Urinary bladder (tissue), 4 donors: ENCODE measurements around the gene LCN10. TPM values are rescaled to one million over a fixed set of nuclear protein-coding genes. Genes with fewer than 3 reads are reported as not detected.
A peak's percentile ranks its signal among the peaks of the same experiment; 100 is the strongest.
"Not testable (repeated sequence)": the region's sequence is repeated elsewhere in the genome, so short reads cannot be mapped to it uniquely, and the experiment has no call there.

ENCODE experiments used
- DNase-seq: peaks from one replicate; pipeline ENCODE4 v3.0.0-alpha.2; 2015; ENCODE audit errors: extremely low spot score
- H3K27ac ChIP-seq: one replicate; pipeline ENCODE4 v1.5.1; 2013; ENCODE audit warnings: low read depth, mild to moderate bottlenecking, moderate library complexity
- H3K36me3 ChIP-seq: one replicate; pipeline ENCODE4 v1.6.1; 2013; ENCODE audit warnings: mild to moderate bottlenecking, moderate library complexity; ENCODE audit not compliant: insufficient read depth
- H3K4me1 ChIP-seq: one replicate; pipeline ENCODE4 v1.6.1; 2013; ENCODE audit warnings: mild to moderate bottlenecking, moderate library complexity; ENCODE audit not compliant: insufficient read depth
- H3K4me3 ChIP-seq: one replicate; pipeline ENCODE4 v1.5.1; 2013; ENCODE audit warnings: low read depth, low read length
- WGBS: extraction: QIAGEN DNeasy Blood & Tissue Kit; methylation state at CpG from one replicate; pipeline ENCODE4 v1.1.7; 2013; 5-methylcytosine and 5-hydroxymethylcytosine counted together
- polyA plus RNA-seq: library from polyadenylated mRNA; stranded (reverse); fragments of 200-250 nt; gene quantifications from one replicate; pipeline ENCODE4 v1.2.3, GENCODE V29; 2013
- total RNA-seq: library from RNA; depleted of rRNA; stranded (reverse); fragments of >200 nt; gene quantifications from one replicate; pipeline ENCODE4 v1.2.3, GENCODE V29; 2014
- donor health status: healthy with polysubstance abuse.
- donor health status: healthy.

LCN10 gene
- not detected for total RNA-seq
- polyA plus RNA-seq: 11.3 TPM

DNA sequence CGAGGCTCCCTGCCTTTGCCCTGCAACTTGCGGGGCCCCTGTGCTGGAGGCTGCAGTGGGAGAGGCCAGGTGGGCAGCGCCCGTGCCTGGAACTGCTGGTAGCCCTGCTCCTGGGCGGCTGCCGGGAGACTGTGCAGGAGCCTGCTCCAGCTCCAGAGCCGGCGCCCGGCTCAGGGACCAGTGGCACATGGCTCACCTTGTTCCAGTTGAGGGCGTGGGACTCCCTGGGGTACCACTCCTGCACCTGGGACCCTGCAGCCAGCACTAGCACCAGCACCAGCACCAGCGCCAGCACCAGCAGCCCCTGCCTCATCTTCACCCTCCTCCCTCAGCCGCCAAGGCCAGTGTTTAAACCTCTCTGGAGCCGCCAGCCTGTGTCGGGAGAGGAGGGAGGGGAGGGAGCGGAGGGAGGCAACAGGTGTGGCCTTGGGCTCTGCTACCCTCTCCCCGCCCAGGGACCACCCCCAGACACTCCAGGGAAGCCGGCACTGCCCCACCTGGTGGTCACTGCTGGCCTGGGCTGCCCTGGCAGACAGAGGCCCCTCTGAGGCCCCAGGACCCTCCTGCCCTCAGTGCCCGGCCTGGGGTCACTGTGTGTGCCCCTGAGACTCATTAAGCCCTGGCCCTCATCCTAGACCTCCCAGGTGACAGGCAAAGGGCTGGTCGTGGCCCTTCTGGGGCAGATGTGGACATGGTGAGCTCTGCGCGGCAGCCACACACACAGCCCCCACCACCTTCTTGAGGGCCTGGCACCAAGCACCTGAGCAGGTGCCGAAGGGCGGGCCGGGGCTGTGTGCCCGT, at the start of gene LCN10:
LCN10 (minus strand) TSS at position 350 of the 801 bp plus-strand sequence; CDS start at position 313, 37 bp downstream.
- DNase-seq: no peak
- 44% methylated on average over 25 of the region's 25 CpGs for WGBS
- Histone ChIP-seq H3K4me3 (no peak within 1 kb of the TSS), H3K27ac (no peak within 1 kb of the TSS), H3K4me1 (no peaks in the 10 kb centered on the region), H3K36me3 (no peaks in the 10 kb centered on the region)

- no peak for DNase-seq
- WGBS: 3% methylated on average over 29 of the region's 29 CpGs
- Histone ChIP-seq H3K4me3 (peak overlapping the region; percentile 65), H3K4me1 (no peaks in the 10 kb centered on the region), H3K36me3 (no peaks in the 10 kb centered on the region), H3K27ac (peak overlapping the region; percentile 93)
Observed at GRCh38 chr9:136791516-136792276, 49.0 kb upstream of the LCN10 start.

- no peaks in the 10 kb centered on the region for H3K4me1 ChIP-seq
- DNase-seq: peak; percentile 96
- H3K36me3 ChIP-seq: no peaks in the 10 kb centered on the region
- WGBS: 2% methylated on average over 70 of the region's 70 CpGs
- peak within 1 kb of the TSS; percentile 93 for H3K27ac ChIP-seq
- H3K4me3 ChIP-seq: peak within 1 kb of the TSS; percentile 65
Observed at GRCh38 chr9:136790640-136791515, 48.1 kb upstream of the LCN10 start, which contains the start of gene TMEM141. Gene TMEM141, plus strand, starts transcription at chr9:136791344. Its CDS starts 27 bp downstream, at chr9:136791371.

GRCh38 chr9:136789523-136789937, 46.8 kb upstream of the LCN10 start:
- Histone ChIP-seq H3K4me1 (no peaks in the 10 kb centered on the region), H3K36me3 (no peaks in the 10 kb centered on the region), H3K27ac (no peak overlapping the region), H3K4me3 (no peak overlapping the region)
- whole genome bisulfite sequencing: 65% methylated on average over 3 of the region's 3 CpGs
- no peak for DNase-seq

GRCh38 chr9:136788644-136789522, 46.1 kb upstream of the LCN10 start:
- WGBS: 50% methylated on average over 27 of the region's 27 CpGs
- not testable (repeated sequence) for DNase-seq, H3K36me3 ChIP-seq, H3K27ac ChIP-seq, H3K4me3 ChIP-seq, H3K4me1 ChIP-seq

- H3K27ac ChIP-seq: no peak overlapping the region
- no peaks in the 10 kb centered on the region for H3K36me3 ChIP-seq
- no peak overlapping the region for H3K4me3 ChIP-seq
- no peak for DNase-seq
- WGBS: 15% methylated on average over 21 of the region's 21 CpGs
- no peaks in the 10 kb centered on the region for H3K4me1 ChIP-seq
Observed at GRCh38 chr9:136787690-136788400, 45.1 kb upstream of the LCN10 start.

DNA sequence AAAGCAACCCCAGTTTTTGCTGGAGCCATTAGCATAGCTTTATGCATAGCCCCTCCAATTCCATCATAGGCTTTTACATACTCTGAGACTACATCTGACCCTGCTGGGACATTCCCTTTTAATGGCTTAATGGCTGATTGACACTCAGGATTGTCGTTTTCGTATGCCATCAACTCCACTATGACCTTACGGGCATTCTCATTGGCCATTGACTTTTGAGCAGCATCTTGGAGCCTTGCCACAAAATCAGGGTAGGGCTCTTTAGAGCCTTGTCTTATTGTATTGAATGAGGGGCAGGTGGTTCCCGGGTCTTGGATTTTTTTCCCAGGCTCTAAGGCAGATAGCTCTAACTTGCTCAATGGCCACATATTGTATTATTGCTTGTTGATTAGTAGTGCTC, 44.2 kb upstream of the LCN10 start:
- not testable (repeated sequence) for H3K4me3 ChIP-seq

DNA sequence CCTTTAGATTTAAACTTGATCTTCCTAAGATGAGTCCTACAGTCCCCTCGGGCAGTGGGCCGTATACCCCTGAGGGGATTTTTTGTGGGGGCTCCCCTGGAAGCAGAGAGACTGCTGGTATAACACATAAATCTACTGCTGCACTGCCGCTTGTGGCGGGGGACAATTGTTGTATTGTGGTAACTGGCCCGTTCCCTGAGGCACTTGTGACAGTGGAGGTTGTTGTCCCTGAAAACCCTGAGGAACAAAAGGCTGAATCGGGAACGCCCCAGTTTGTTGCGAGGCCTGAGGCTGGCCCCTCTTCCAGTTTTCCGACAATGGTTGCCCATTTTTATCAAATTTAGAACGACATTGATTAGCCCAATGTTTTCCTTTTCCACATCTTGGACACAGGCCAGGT, 43.7 kb upstream of the LCN10 start:
- Histone ChIP-seq H3K4me1 (no peaks in the 10 kb centered on the region), H3K4me3 (no peak overlapping the region), H3K27ac (no peak overlapping the region), H3K36me3 (no peaks in the 10 kb centered on the region)
- WGBS: 70% methylated on average over 10 of the region's 10 CpGs
- no peak for DNase-seq

More for the DNA sequence above, 44.2 kb upstream of the LCN10 start:
- 37% methylated on average over 4 of the region's 4 CpGs for WGBS
- H3K36me3 ChIP-seq, DNase-seq, H3K27ac ChIP-seq, H3K4me1 ChIP-seq: not testable (repeated sequence)

DNA sequence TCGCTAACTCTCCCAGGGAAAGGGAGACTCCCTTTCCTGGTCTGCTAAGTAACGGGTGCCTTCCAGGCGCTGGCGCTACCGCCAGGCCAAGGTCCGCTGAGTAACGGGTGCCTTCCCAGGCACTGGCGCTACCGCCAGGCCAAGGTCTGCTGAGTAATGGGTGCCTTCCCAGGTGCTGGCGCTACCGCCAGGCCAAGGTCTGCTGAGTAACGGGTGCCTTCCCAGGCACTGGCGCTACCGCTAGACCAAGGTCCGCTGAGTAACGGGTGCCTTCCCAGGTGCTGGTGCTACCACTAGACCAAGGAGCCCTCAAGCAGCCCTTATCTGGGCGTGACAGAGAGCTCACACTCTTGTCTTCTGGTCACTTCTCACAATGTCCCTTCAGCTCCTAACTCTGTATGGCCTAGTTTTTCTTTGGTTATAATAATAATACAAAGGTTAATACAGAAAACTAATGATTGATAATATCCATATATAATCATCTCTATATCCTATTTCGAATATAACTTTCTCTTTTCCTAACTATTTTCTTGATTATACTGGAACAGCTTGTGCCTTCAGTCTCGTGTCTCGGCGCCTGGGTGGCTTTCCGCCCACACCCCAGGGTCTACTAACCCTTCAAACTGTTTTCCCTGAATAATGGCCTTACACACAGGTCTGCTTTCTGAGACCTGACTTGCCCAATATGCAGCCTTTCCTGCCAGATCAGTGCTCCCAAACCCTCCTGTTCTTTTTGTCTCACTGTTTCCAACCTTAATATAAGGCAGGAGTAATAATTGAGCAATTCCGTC, 43.0 kb upstream of the LCN10 start:
- DNase-seq, H3K4me3 ChIP-seq, H3K4me1 ChIP-seq, H3K36me3 ChIP-seq, H3K27ac ChIP-seq: not testable (repeated sequence)
- 83% methylated on average over 23 of the region's 23 CpGs for WGBS

GRCh38 chr9:136784997-136785361, 42.2 kb upstream of the LCN10 start:
- no peak overlapping the region for H3K27ac ChIP-seq
- H3K36me3 ChIP-seq: no peaks in the 10 kb centered on the region
- 85% methylated on average over 6 of the region's 6 CpGs for WGBS
- no peaks in the 10 kb centered on the region for H3K4me1 ChIP-seq
- DNase-seq: no peak
- H3K4me3 ChIP-seq: no peak overlapping the region

DNA sequence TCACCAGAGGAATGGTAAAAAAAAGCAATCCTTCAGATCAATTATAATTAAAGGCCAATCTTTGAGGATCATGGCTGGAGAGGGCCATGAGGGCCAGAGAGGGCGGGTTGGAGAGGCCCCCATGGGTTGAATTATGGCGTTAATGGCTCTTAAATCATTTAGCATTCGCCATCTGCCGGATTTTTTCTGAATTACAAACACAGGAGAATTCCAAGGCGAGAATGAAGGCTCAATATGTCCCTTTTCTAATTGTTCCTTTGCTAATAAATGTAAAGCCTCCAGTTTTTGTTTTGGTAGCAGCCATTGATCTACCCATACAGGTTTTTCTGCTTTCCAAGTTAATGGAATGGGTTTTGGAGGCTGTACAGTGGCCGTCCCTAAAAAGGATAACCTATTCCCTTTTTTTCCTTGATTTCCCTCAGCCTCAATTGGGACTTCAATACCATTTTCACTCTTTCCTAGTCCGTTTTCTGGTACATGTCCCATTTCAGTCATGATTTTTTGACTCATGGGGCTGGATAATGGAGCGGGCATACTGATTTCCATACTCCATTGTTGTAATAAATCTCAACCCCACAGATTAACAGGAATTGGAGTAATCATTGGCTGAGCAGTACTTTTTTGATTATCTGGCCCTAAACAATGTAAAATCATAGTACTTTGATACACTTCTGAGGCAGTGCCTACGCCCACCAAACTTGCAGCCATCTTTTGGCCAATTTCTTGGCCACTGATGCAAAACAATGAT, 41.7 kb upstream of the LCN10 start:
- WGBS: 42% methylated on average over 9 of the region's 9 CpGs
- no peak overlapping the region for H3K27ac ChIP-seq
- H3K4me3 ChIP-seq: no peak overlapping the region
- H3K4me1 ChIP-seq: no peaks in the 10 kb centered on the region
- no peak for DNase-seq
- H3K36me3 ChIP-seq: no peaks in the 10 kb centered on the region
